HG03432 (cell line): ENCODE measurements around the gene PLCL2.
"Not testable (repeated sequence)": the region's sequence is repeated elsewhere in the genome, so short reads cannot be mapped to it uniquely, and the experiment has no call there.

Source experiments
- ATAC-seq: cut with Tn5 transposase; IDR thresholded peaks from one replicate; pipeline ENCODE4 v1.9.1; 2021; ENCODE audit warnings: mild to moderate bottlenecking, moderate library complexity; ENCODE audit not compliant: unreplicated experiment

PLCL2 gene

DNA sequence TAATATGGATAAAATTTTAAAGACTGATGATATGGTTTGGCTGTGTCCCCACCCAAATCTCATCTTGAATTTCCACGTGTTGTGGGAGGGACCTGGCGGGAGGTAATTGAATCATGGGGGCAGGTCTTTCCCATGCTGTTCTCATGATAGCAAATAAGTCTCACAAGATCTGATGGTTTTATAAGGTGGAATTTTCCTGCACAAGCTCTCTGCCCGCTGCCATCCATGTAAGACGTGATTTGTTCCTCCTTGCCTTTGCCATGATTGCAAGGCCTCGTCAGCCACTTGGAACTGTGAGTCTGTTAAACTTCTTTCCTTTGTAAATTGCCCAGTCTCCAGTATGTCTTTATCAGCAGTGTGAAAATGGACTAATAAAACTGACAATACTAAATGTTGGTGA lies 222.0 kb downstream of the PLCL2 start:
- ATAC-seq: not testable (repeated sequence)

DNA sequence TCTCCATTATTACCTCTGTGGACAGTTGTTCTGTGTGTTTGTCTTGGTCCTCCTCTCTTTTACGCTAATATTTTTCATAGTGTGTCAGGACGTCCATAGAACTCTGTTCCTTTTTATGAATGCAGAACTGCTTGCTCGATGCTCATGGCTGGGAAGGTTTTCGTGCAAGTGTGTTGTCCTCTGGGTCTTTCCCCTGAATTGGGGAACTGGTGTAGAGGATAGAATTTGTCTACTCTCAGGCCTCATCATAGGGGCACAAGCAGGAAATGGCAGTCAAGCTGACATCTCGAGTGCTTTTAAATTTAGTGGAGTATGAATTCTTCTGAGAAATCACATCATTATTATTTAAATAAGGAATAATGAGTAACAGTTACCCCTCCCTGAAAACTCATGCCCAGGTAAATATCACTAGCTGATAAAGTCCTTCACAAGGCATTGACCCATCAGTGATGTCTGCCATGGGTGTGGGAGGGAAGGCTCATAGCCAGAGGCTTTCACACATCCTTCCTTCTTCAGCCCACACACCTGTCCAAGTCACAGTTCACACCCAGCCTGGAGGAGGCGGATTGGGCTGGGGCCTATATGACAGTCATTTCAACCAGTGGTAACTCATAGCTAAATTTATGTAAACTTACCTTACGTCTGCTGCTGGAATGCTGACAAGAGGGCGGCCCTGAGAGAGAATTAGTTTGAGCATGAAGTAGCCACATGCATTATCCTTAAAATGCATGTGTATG lies 226.1 kb downstream of the PLCL2 start:
- ATAC-seq: peak; percentile 72

DNA sequence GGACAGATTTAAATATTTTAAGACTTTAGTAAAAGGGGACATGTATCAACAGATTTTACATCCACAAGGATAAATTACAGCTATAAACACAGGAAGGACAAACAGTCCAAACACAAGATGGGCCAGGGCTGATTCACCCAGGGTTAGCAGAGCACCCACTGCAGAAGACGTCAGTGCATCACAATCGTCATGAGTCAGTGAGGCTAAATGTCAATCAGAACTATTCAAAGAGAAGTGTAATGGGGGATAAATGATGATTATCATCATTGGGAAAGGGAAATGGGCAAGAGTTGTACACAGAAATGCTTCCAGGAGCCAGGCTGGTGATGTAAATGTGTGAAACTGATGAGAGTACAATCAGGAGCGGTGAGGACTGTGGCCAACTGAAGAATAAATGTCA lies 226.8 kb downstream of the PLCL2 start:
- ATAC-seq: no peak

DNA sequence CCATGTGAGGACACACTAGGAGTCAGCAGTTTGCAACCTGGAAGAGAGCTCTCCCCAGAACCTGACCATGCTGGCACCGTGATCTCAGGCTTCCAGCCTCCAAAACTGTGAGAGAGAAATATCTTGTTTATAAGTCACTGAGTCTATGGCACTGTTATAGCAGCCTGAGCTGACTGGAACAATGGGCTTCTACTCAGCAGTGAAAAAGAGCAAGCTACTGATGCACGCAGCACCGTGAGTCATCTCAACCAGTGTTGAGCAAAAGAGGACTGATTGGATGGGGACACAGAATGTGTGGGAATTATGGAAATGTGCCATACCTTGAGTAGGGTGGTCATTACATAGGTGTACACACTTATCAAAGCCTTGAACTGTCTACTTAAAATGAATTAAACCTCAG lies 230.4 kb downstream of the PLCL2 start:
- no peak for ATAC-seq

DNA sequence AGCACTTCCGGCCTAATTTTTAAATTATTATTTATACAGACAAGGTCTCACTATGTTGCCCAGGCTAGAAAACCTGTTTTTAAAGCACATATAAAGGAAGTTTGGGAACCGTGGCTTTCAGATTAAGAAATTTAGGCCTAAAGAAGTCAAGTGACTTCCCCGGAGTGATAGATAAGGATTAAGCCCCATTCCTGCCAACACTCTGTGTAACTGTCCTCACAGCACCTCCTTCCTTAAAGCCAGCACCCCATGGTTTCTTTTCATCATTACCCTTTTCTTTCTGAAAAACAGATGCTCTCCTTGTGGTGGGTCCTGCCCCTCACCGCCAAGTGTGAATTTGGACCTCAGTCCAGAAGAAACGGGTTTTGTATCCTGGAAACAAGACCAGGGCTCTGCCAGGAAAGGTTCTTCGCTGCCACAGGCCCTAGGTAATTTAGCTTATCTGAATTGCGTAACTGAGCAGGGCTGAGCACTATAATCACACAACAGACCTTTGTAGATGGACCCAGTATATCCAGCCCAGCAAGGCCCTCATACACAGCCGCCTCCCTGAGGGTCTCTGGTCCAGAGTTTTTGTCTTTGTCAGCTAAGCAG lies 231.3 kb downstream of the PLCL2 start:
- ATAC-seq: no peak

DNA sequence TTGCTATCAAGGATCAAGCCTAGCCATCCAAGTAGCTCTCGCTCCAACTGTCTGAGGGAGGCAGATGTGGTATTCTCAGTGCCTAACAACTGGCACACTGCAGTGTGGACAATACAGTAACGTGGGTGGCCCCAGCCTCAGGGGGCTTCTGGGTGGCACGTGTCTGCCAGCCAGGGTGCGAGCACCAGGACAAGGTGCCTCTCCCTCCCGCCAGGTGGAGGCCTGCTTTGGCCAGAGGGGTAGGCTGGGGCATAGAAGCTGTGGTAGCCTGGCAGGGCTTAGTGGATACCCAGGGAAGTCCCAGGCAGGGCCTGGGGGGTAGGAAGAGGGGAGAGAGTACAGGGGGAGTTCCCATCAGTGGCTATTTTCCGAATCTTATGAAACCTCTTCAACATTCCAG lies 234.0 kb downstream of the PLCL2 start:
- no peak for ATAC-seq

DNA sequence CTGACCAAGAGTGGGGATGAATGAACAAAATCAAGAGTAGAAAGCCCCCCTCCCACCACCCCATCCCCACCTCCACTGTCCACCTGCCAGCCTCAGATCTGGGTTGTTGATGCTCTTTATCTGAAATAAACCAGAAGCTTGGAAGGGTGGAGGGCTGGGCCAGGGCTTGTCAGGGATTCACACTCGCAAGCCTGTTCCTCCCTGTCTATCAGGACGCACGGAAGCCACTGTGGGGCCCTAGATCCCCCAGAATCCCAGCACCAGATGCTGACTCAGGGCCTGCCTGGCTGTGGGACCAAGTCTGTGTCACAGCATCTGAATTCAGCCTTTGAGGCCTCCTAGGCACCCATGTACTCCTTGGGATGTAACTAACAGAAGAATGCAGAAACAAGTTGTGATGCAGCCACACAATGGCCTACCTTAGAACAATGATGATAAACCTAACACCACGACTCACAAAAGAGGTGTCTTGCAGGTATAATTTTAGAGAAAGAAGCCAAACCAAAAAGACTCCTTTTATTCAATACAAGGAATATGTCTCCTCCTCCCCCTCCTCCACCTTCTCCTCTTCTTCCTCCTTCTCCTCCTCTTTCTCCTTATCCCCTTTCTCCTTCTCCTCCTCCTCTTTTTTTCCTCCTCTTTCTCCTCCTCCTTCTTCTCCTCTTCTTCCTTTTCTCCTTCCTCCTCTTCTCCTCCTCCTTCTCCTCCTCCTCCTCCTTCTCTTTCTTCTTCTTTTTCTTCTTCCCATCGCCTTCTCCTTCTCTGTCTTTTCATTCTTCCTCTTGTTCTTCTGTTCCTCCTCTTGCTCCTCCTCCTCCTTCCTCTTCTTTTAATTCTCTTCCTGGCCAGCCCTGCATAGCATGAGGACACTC lies 234.7 kb downstream of the PLCL2 start:
- ATAC-seq: no peak

DNA sequence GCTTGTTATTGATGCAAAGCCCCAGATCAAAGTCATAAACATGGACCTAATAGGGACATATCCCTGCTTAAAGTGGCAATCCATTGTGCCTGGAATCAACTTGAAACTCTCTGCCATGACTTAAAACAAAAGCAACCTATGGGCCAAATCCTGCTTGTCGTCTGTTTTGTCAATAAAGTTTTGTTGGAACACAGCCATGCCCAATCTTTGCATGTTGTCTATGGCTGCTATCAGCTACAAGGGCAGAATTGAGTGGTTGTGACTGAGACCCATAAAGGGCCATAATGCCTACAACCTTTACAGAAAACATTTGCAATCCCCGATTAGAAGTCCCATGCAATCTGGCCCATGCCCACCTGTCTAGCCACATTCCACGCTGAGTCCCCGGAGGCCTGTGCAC lies 235.4 kb downstream of the PLCL2 start:
- no peak for ATAC-seq

DNA sequence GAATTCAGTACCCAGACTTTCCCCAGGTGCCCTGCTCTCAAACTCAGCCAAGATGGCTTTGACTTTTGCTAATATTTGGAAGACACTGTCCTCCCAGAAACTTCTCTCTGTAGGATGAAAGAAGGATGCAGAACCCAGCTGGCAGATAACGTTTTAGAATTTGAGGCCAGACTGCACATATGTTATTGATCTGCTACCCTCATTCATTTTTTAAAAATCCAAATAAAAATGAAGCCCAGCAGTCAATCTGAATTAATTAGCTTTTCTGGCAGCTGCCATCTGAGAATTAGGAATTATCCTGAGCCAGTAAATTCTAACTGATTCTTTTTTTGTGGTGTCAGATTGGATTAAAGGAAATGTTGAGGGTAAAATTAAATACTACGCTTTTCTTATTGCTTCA lies 236.6 kb downstream of the PLCL2 start:
- no peak for ATAC-seq

DNA sequence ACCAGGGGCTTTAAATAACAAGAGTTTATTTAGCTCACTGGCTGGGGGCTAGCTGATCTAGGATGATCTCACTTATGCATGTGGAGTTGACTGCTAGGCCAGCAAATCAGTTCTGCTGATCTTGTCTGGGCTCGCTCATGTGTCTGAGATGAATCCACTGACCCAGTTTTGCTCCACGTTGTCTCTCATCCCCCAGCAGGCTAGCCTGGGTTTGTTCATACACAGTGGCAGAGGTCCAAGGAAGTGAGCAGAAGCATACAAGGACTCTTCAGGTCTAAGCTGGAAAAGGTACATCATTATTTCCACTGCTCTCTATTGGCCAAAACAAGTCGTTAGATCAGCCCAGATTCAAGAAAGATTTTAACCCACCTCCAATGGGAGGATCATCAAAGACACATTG lies 238.0 kb downstream of the PLCL2 start:
- ATAC-seq: no peak

DNA sequence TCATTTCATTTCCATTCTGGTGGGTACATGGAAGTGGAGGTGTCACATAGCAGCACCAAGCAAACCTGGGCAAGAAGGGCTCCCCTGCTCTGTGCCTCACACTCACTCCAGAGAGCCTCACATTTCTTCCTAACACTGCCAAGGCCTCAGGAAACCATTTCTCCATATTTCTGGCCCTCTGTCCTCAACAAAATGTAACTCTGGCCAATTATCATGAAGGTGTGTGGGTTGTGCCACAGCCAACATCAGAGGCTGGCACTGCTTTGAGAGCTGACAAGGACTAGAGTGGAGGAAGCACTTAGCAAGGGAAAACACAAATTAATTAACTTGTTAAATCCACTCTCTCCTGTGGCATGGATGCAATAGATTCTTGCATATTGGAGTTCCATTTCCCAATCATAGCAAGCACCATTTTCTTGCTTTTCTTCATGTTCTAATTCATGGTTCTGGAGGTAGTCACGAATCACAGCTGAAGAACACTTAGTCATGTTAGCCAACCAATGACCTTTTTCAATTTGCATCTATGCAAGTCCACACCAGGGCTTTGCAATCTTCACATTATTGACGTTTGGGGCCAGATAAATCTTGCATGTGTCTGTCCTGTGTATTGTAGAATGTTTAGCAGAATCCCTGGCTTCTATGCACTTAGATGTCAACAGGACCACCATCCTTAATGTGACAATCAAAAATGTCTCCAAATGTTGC lies 241.1 kb downstream of the PLCL2 start:
- ATAC-seq: no peak

DNA sequence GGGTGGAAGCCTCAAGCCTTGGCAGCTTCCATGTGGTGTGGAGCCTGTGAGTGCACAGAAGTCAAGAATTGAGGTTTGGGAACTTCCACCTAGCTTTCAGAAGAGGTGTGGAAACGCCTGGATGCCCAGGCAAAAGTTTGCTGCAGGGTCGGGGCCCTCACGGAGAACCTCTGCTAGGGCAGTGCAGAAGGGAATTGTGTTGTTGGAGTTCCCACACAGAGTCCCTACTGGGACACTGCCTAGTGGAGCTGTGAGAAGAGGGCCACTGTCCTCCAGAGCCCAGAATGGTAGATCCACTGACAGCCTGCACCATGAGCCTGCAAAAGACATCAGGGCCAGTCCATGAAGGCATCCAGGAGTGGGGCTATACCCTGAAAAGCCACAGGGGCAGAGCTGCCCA lies 243.9 kb downstream of the PLCL2 start:
- ATAC-seq: not testable (repeated sequence)

DNA sequence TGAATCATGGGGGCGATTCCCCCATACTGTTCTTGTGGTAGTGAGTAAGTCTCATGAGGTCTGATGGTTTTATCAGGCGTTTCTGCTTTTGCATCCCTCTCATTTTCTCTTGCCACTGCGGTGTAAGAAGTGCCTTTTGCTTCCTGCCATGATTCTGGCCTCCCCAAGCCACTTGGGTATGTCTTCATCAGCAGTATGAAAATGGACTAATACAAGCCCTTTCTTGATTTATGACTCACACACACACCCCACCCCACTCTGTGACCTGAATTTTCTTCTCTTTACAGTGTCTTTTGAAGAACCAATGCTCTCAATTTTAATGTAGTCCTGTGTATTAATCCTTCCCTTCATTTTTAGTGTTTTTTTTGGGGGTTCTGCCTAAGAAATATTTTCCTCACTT lies 244.8 kb downstream of the PLCL2 start:
- ATAC-seq: no peak

DNA sequence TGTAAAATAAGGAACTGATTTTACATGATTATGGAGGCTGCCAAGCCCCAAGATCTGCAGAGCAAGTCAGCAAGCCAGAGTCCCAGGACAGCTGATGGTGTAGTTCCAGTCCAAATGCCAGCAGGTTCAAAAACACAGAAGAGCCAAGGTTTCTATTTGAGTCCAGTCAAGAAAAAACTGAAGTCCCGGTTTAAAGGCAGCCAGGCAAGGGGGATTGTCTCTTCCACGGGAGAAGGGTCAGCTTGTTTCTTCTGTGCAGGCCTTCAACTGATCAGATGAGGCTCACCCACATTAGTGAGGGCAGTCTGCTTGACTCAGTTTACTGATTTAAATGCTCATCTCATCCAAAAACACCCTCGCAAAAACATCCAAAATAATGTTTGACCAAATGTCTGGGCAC lies 246.2 kb downstream of the PLCL2 start:
- no peak for ATAC-seq

DNA sequence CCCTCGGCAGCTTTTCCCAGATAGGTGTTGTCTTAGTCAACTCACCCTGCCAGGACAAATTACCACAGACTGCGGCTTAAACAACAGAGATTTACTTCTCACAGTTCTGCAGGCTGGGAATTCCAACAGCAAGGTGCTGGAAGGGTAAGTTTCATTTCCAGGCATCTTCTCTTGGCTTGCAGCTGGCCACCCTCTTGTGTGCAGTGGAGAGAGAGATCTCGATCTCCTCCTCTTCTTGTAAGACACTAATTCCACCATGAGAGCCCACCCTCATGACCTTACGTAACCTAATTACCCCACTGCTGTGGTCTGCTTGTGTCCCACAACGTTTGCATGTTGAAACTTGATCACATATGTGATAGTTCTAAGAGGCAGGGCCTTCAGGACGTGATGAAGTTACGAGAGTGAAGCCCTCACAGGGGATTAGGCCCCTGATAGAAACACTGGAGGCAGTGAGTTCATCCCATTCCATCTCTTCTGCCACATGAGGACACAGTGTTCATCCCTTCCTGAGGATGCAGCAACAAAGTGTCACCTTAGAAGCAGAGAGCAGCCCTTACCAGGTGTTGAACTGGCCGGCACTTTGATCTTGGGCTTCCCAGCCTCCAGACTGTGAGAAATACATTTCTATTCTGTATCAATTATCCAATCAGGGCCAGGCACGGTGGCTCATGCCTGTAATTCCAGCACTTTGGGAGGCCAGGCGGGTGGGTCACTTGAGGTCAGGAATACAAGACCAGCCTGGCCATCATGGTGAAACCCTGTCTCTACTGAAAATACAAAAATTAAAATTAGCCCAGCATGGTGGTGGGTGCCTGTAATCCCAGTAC lies 247.7 kb downstream of the PLCL2 start:
- no peak for ATAC-seq

DNA sequence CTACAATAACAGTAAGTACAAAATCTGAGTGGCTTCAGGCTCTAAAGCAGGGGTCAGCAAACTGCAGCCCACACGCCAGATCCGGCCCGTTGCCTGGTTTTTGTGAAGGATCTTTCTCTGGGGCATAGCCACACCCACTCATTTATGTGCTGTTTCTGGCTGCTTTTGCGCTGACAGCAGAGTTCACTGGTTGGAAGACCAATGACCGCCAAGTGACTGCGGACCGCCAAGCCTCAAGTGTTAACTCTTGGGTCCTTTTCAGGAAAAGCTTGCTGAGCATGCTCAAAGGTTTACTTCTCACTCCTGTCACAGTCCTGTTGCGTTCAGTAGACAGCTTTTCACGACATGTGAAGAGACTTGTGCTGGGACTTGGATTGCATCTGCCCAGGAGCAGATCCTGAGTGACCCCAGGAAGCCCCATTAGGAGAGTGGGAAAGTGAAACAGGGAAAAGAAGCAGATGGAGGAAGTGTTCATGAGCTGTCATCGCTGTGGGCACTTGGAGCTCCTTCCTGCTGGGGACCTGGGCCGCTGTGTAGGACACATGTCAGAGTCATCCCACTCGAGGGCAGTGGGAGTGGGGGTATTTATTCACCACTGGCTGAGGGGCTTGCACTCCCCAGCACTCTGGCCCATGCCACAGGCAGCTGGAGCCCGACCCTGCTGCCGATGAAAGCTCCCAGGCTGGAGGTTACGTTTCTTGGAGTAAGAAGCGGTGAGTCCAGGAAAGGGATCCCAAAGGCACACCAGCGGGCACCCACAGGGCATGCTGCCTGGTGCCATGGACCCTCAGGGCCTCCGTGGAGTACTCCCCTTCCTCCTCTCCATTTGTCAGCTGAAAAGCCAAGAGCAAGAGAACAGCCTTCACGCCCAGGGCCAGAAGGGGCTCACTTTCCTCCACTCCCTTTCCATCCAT lies 249.1 kb downstream of the PLCL2 start:
- no peak for ATAC-seq

DNA sequence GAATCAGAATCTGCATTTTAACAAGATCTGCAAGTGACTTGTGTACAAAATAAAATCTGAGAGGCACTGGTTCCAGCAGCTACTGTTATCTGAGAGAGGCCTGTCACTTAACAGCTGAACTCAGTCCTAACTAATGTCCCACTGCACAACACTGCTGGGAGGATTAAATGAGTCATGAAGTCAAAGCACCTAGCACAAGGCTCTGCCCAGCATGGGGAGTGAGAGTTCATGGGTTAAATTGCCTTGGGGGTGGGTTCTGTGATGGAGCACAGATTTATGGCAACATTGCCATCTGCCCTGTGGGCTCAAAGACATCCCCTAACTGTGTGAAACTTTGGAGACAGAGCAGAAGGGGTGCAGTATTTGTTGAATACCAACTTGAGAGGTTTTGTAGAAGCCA lies 250.9 kb downstream of the PLCL2 start:
- no peak for ATAC-seq

DNA sequence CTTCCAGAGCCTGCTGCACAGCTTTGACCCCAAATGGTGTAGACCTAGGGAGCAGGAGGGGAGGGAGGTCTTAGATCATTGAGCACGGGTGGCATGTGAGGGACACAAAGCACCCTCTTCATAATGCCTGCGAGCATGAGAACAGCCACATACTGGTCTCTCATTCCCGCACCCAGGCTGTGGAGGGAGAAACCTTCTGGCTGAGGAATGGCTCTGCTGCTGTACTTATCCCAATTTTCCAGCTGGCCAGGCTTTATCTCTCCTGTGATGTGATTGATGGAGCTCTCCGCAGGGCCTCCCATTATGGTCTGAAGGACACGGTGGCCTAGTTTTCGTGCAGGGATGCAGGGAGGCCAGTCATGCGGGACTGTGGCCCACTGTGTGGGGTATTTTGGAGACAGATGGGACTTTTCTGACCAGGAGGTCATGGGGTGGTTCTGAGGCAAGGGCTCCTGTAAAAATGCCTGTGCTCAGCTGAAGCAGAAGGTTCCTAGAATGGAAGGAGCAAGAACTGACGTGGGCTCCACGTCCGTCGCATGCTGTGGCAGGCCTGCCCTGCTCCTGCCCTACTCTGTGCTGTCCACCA lies 251.5 kb downstream of the PLCL2 start:
- ATAC-seq: no peak

DNA sequence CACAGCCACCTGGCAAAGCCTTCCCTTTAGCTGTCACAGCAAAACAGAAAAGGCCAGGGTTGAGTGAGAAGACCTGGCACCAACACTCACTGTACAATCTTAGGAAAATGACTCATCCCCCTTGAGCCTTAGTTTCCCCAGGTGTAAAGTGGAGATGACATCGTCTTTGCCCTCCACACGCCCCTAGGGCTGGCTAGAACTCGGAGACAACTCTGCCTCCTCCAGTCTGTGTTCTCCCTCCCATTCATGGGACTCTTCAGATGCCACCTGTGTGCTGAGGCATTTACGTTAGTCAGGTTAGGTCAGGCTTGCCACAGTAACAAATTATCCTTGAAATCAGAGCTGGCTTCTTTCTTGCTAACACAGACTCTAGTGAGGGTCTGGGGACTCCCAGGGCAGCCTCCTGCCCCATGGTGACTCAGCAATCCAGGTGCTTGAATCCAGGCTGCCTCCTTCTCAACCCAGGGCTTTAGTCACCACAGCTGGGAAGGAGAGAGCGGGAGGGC lies 252.6 kb downstream of the PLCL2 start:
- ATAC-seq: no peak
